Measurements from ENCODE around the gene TDRD12.
"Not testable (repeated sequence)": the region's sequence is repeated elsewhere in the genome, so short reads cannot be mapped to it uniquely, and the experiment has no call there.

Gene TDRD12

GRCh38 chr19:32837531-32837930 lies 118.0 kb downstream of the TDRD12 start:
- no peak for DNase-seq

GRCh38 chr19:32842061-32842460 lies 122.5 kb downstream of the TDRD12 start:
- DNase-seq: no peak

GRCh38 chr19:32843716-32844245 lies 124.2 kb downstream of the TDRD12 start:
- DNase-seq: no peak

- DNase-seq: not testable (repeated sequence)
Observed at GRCh38 chr19:32848035-32848434, 128.5 kb downstream of the TDRD12 start.

GRCh38 chr19:32852216-32852615 lies 132.6 kb downstream of the TDRD12 start:
- DNase-seq: no peak

GRCh38 chr19:32856818-32857217 lies 137.3 kb downstream of the TDRD12 start:
- not testable (repeated sequence) for DNase-seq

GRCh38 chr19:32857584-32857983 lies 138.0 kb downstream of the TDRD12 start:
- no peak for DNase-seq

- DNase-seq: no peak
Observed at GRCh38 chr19:32858155-32858554, 138.6 kb downstream of the TDRD12 start.

- no peak for DNase-seq
Observed at GRCh38 chr19:32858559-32858958, 139.0 kb downstream of the TDRD12 start.

- DNase-seq: no peak
Observed at GRCh38 chr19:32859591-32859990, 140.0 kb downstream of the TDRD12 start.

- no peak for DNase-seq
Observed at GRCh38 chr19:32861596-32861995, 142.0 kb downstream of the TDRD12 start.

- DNase-seq: no peak
Observed at GRCh38 chr19:32862173-32862572, 142.6 kb downstream of the TDRD12 start.

GRCh38 chr19:32862741-32863140 lies 143.2 kb downstream of the TDRD12 start:
- no peak for DNase-seq

- no peak for DNase-seq
Observed at GRCh38 chr19:32863301-32863700, 143.7 kb downstream of the TDRD12 start.

- DNase-seq: no peak
Observed at GRCh38 chr19:32863841-32864240, 144.3 kb downstream of the TDRD12 start.

- DNase-seq: no peak
Observed at GRCh38 chr19:32864318-32865007, 144.9 kb downstream of the TDRD12 start.

- DNase-seq: no peak
Observed at GRCh38 chr19:32865326-32865725, 145.8 kb downstream of the TDRD12 start.

GRCh38 chr19:32866061-32866460 lies 146.5 kb downstream of the TDRD12 start:
- DNase-seq: no peak

- DNase-seq: no peak
Observed at GRCh38 chr19:32866564-32867265, 147.1 kb downstream of the TDRD12 start.

GRCh38 chr19:32867436-32867835 lies 147.9 kb downstream of the TDRD12 start:
- not testable (repeated sequence) for DNase-seq

- DNase-seq: no peak
Observed at GRCh38 chr19:32868206-32868950, 148.8 kb downstream of the TDRD12 start.

- DNase-seq: no peak
Observed at GRCh38 chr19:32869369-32869965, 149.9 kb downstream of the TDRD12 start, which contains the start of gene SLC7A9. Gene SLC7A9, minus strand, starts transcription at chr19:32869767. Its CDS starts 1,233 bp downstream, at chr19:32868534.

GRCh38 chr19:32869966-32870573 lies 150.5 kb downstream of the TDRD12 start:
- no peak for DNase-seq

Measured in NCI-H345 (cell line).